Colonic mucosa (tissue), 4 donors: ENCODE results near the gene OR4E2. TPM values are rescaled to one million over a fixed set of nuclear protein-coding genes. Genes with fewer than 3 reads are reported as not detected.
A peak's percentile ranks its signal among the peaks of the same experiment; 100 is the strongest.

ENCODE experiments used
- DNase-seq: peaks from one replicate; pipeline ENCODE4 v3.0.0-alpha.2; 2020
- H3K27ac ChIP-seq: fragments of 200-600 bp; one replicate; pipeline ENCODE4 v1.8.0; 2021
- H3K27me3 ChIP-seq: fragments of 200-600 bp; one replicate; pipeline ENCODE4 v1.8.0; 2021
- H3K36me3 ChIP-seq: fragments of 200-600 bp; one replicate; pipeline ENCODE4 v1.8.0; 2021
- H3K4me1 ChIP-seq: fragments of 200-600 bp; one replicate; pipeline ENCODE4 v1.8.0; 2021; ENCODE audit warnings: mild to moderate bottlenecking
- H3K4me3 ChIP-seq: fragments of 200-600 bp; one replicate; pipeline ENCODE4 v1.8.0; 2021
- H3K9ac ChIP-seq, 2 donors: one replicate each; pipeline ENCODE4 v1.7.0; 2013; ENCODE audit warnings: control low read depth in 2 of 2, low read depth in 2 of 2, low read length in 2 of 2
- H3K9me3 ChIP-seq: fragments of 200-600 bp; one replicate; pipeline ENCODE4 v1.8.0; 2021
- CTCF ChIP-seq: fragments of 200-600 bp; IDR thresholded peaks from one replicate; pipeline ENCODE4 v1.8.0; 2022; ENCODE audit warnings: antibody characterized with exemption, mild to moderate bottlenecking
- intact Hi-C: fragments of 100-400 bp; cut with DNase I; formaldehyde crosslinking; loops from one replicate; pipeline ENCODE4 v1.14.1; 2022
- total RNA-seq, 2 donors: library from RNA; stranded (reverse); fragmentation: NEBNext Ultra II Directional in 1 of 2; extraction: Animal tissue kit (Norgen Biotek cat#: 25700) in 1 of 2; gene quantifications; one replicate each; pipeline ENCODE4 v1.2.1, GENCODE V29; 2021
- donor health status: healthy.
- donor health status: DM: no; HTN: no; CAD: no.
- donor health status: DM: no; HTN: no; CAD: no.

OR4E2 gene
- total RNA-seq, 2 donors from 2014 or later = not detected

GRCh38 chr14:21704338-21704737, 50.7 kb downstream of the OR4E2 start:
- Histone ChIP-seq H3K9me3 (no peaks in the 10 kb centered on the region), H3K27me3 (no peaks in the 10 kb centered on the region), H3K4me3 (no peak overlapping the region), H3K36me3 (no peaks in the 10 kb centered on the region), H3K27ac (no peak overlapping the region), H3K9ac (no peak overlapping the region), H3K4me1 (peaks cover 5% of the 10 kb centered on the region)
- peak; percentile 24 for DNase-seq
- intact Hi-C loops = no loop called here
- TF ChIP-seq CTCF = no peak

- peak; percentile 51 for DNase-seq
- Histone ChIP-seq H3K36me3 (no peaks in the 10 kb centered on the region), H3K4me3 (no peak overlapping the region), H3K4me1 (no peaks in the 10 kb centered on the region), H3K9ac (no peak overlapping the region), H3K27ac (no peak overlapping the region), H3K9me3 (no peaks in the 10 kb centered on the region), H3K27me3 (no peaks in the 10 kb centered on the region)
- intact Hi-C loops = no loop called here
- peak; percentile 81 for TF ChIP-seq CTCF
These were observed 57.8 kb downstream of the OR4E2 start for GRCh38 chr14:21711360-21711961.

- no peak for TF ChIP-seq CTCF
- Histone ChIP-seq H3K9ac (no peak overlapping the region), H3K36me3 (no peaks in the 10 kb centered on the region), H3K9me3 (no peaks in the 10 kb centered on the region), H3K27me3 (no peaks in the 10 kb centered on the region), H3K4me3 (no peak overlapping the region), H3K4me1 (no peaks in the 10 kb centered on the region), H3K27ac (no peak overlapping the region)
- intact Hi-C loops = no loop called here
- no peak for DNase-seq
These were observed 58.4 kb downstream of the OR4E2 start for GRCh38 chr14:21712036-21712435.

GRCh38 chr14:21714318-21714929, 60.8 kb downstream of the OR4E2 start:
- H3K9ac ChIP-seq = no peak overlapping the region
- H3K4me1 ChIP-seq = no peaks in the 10 kb centered on the region
- no peak overlapping the region for H3K4me3 ChIP-seq
- no peaks in the 10 kb centered on the region for H3K36me3 ChIP-seq
- H3K9me3 ChIP-seq = no peaks in the 10 kb centered on the region
- intact Hi-C loops = no loop called here
- H3K27ac ChIP-seq = no peak overlapping the region
- no peaks in the 10 kb centered on the region for H3K27me3 ChIP-seq
- TF ChIP-seq CTCF = no peak
- no peak for DNase-seq

Other genes starting within 250 kb of the OR4E2 start
- gene CHD8, start 197.7 kb upstream of the OR4E2 start, total RNA-seq = 10 to 100 TPM; 56.2 to 60.1 TPM
- gene RAB2B, start 176.9 kb upstream of the OR4E2 start, total RNA-seq = 10 to 100 TPM; 12.9 to 15.4 TPM
- gene TOX4, start 176.6 kb upstream of the OR4E2 start, total RNA-seq = 10 to 100 TPM; 71.8 to 85.8 TPM
- gene METTL3, start 142.5 kb upstream of the OR4E2 start, total RNA-seq = 10 to 100 TPM; 26.5 to 50.1 TPM
- gene SALL2, start 127.5 kb upstream of the OR4E2 start, total RNA-seq = 1 to 10 TPM; 1.7 to 2.4 TPM
- gene OR10G3, start 73.8 kb upstream of the OR4E2 start, total RNA-seq = not detected
- gene OR10G2, start 18.9 kb upstream of the OR4E2 start, total RNA-seq = not detected
- gene OR4E1, start 20.0 kb downstream of the OR4E2 start, total RNA-seq = under 1 TPM in 1 of 2 donors, not detected in 1; 0.05 TPM